Small intestine (tissue), 7 donors: ENCODE data around the gene GPR152. TPM values are rescaled to one million over a fixed set of nuclear protein-coding genes. Genes with fewer than 3 reads are reported as not detected.
"Not testable (repeated sequence)": the region's sequence is repeated elsewhere in the genome, so short reads cannot be mapped to it uniquely, and the experiment has no call there.

Experiments
- DNase-seq, 2 donors: peaks; one replicate each; pipeline versions ENCODE4 v3.0.0 to v3.0.0-alpha.2; 2013
- FAIRE-seq: peaks from 2 replicates; lab custom pipeline; 2012; peaks lifted over from hg19 to GRCh38; lab: Jason Lieb, UNC
- H3K27ac ChIP-seq, 3 donors: one replicate each; pipeline ENCODE4 v1.5.1; 2013; ENCODE audit warnings: low read length in 2 of 3, mild to moderate bottlenecking in 2 of 3, control low read depth in 1 of 3, inconsistent platforms in 1 of 3, low read depth in 1 of 3, moderate library complexity in 1 of 3
- H3K27me3 ChIP-seq, 3 donors: one replicate each; pipeline ENCODE4 v1.6.1; 2013; ENCODE audit warnings: low read length in 3 of 3, inconsistent platforms in 1 of 3; ENCODE audit not compliant: control insufficient read depth in 3 of 3, insufficient read depth in 3 of 3
- H3K36me3 ChIP-seq, 3 donors: one replicate each; pipeline ENCODE4 v1.6.1; 2013; ENCODE audit warnings: low read length in 3 of 3, inconsistent platforms in 1 of 3, low read depth in 1 of 3, mild to moderate bottlenecking in 1 of 3, moderate library complexity in 1 of 3; ENCODE audit not compliant: control insufficient read depth in 3 of 3, insufficient read depth in 2 of 3
- H3K4me1 ChIP-seq, 3 donors: one replicate each; pipeline ENCODE4 v1.6.1; 2013; ENCODE audit warnings: low read length in 2 of 3, inconsistent platforms in 1 of 3, low read depth in 1 of 3, mild to moderate bottlenecking in 1 of 3, moderate library complexity in 1 of 3; ENCODE audit not compliant: control insufficient read depth in 3 of 3, insufficient read depth in 2 of 3
- H3K4me3 ChIP-seq, 3 donors: one replicate each; pipeline ENCODE4 v1.5.1; 2013; ENCODE audit warnings: low read length in 3 of 3, control low read depth in 1 of 3, inconsistent platforms in 1 of 3, low read depth in 1 of 3, mild to moderate bottlenecking in 1 of 3, moderate library complexity in 1 of 3
- H3K9me3 ChIP-seq, 2 donors: one replicate each; pipeline ENCODE4 v1.6.1; 2013; ENCODE audit warnings: low read depth in 1 of 2, low read length in 1 of 2; ENCODE audit not compliant: control insufficient read depth in 2 of 2, insufficient read depth in 1 of 2
- WGBS, 3 donors: extraction: QIAGEN DNeasy Blood & Tissue Kit; methylation state at CpG; one replicate each; pipeline ENCODE4 v1.1.7; 2013; 5-methylcytosine and 5-hydroxymethylcytosine counted together
- polyA plus RNA-seq, 4 donors: library from polyadenylated mRNA; stranded (reverse) in 3 of 4; unstranded in 1 of 4; fragments of 200-250 nt in 3 of 4; fragments of 120-200 nt in 1 of 4; gene quantifications; one replicate each; pipeline versions ENCODE4 v1.2.1 to v1.2.3, GENCODE V29; 2013
- donor health status: healthy with polysubstance abuse.
- donor health status: control.
- donor health status: control.
- donor health status: Bipolar disorder and iron deficiency.
- donor health status: healthy.

The GPR152 gene
- polyA plus RNA-seq, 4 donors: 0.04 TPM; not detected in 3

GRCh38 chr11:67468759-67469507 lies 16.4 kb upstream of the GPR152 start, which contains the start of gene TMEM134:
TSS of gene TMEM134 (minus strand) at chr11:67469251. CDS start at chr11:67469192, 59 bp downstream.
- H3K36me3 ChIP-seq: peaks cover 0 to 25% (median 0%) of the 10 kb centered on the region in 3 donors
- peaks cover 2 to 37% (median 7%) of the 10 kb centered on the region in 3 donors for H3K4me1 ChIP-seq
- no peak for FAIRE-seq
- peak within 1 kb of the TSS; percentile 81 to 84 (median 84) for H3K4me3 ChIP-seq
- WGBS, 3 donors: 0 to 1% (median 0%) methylated on average over 40 to 76 of the region's 76 CpGs
- peak; percentile 91 to 95 for DNase-seq
- no peaks in the 10 kb centered on the region for H3K27me3 ChIP-seq
- H3K9me3 ChIP-seq: no peaks in the 10 kb centered on the region
- H3K27ac ChIP-seq: peak within 1 kb of the TSS; percentile 80 to 96 (median 95)

GRCh38 chr11:67468456-67468758 lies 15.9 kb upstream of the GPR152 start:
- peak overlapping the region; percentile 52 to 95 (median 86) for H3K27ac ChIP-seq
- H3K36me3 ChIP-seq: peaks cover 0 to 29% (median 0%) of the 10 kb centered on the region in 3 donors
- H3K27me3 ChIP-seq: no peaks in the 10 kb centered on the region
- FAIRE-seq (no peak), DNase-seq (no peak)
- peak overlapping the region; percentile 81 to 84 (median 84) for H3K4me3 ChIP-seq
- no peaks in the 10 kb centered on the region for H3K9me3 ChIP-seq
- peaks cover 2 to 40% (median 7%) of the 10 kb centered on the region in 3 donors for H3K4me1 ChIP-seq
- WGBS, 3 donors: 0 to 4% (median 0%) methylated on average over 6 of the region's 6 CpGs

DNA sequence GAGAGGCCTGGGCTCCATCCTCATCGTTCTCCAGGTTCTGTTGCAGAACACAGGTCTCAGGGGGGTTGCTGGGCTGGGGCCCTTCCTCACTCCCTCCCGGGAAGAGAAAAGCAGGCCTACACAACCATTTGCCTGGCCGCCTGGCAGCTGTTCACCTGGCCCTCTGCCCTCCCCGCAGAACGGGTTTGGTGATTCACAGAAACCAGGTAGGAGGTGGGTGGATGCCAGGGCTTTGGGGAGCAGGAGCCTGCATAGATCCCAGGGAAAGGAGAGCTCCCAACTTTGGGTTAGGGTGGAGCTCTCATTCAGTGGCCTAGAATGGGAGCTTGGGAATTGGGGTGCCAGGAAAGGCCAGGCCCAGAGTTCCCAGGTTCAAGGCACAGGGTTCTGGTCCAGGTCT lies 15.5 kb upstream of the GPR152 start:
- no peaks in the 10 kb centered on the region for H3K9me3 ChIP-seq
- FAIRE-seq (no peak), DNase-seq (peak; percentile 57 to 64)
- H3K27ac ChIP-seq: peak overlapping the region in 2 of 3 donors; percentile 86 to 95
- no peaks in the 10 kb centered on the region for H3K27me3 ChIP-seq
- peak overlapping the region; percentile 81 to 84 (median 84) for H3K4me3 ChIP-seq
- 12 to 28% (median 13%) methylated on average over 5 of the region's 5 CpGs for WGBS, 3 donors
- peaks cover 0 to 31% (median 0%) of the 10 kb centered on the region in 3 donors for H3K36me3 ChIP-seq
- peaks cover 2 to 40% (median 7%) of the 10 kb centered on the region in 3 donors for H3K4me1 ChIP-seq

- H3K27me3 ChIP-seq: no peaks in the 10 kb centered on the region
- no peak for FAIRE-seq
- peaks cover 2 to 40% (median 7%) of the 10 kb centered on the region in 3 donors for H3K4me1 ChIP-seq
These were observed 14.6 kb upstream of the GPR152 start for GRCh38 chr11:67466962-67467771.

GRCh38 chr11:67466367-67466766 lies 13.8 kb upstream of the GPR152 start:
- no peak overlapping the region for H3K27ac ChIP-seq
- 75 to 88% (median 83%) methylated on average over 5 of the region's 5 CpGs for whole genome bisulfite sequencing, 3 donors
- H3K9me3 ChIP-seq: no peaks in the 10 kb centered on the region
- FAIRE-seq (no peak), DNase-seq (no peak)
- no peaks in the 10 kb centered on the region for H3K27me3 ChIP-seq
- H3K4me1 ChIP-seq: peaks cover 2 to 40% (median 7%) of the 10 kb centered on the region in 3 donors
- H3K4me3 ChIP-seq: no peak overlapping the region
- peaks cover 0 to 33% (median 0%) of the 10 kb centered on the region in 3 donors for H3K36me3 ChIP-seq

More at GRCh38 chr11:67466962-67467771, 14.6 kb upstream of the GPR152 start:
- Histone ChIP-seq H3K36me3 (peaks cover 0 to 33% (median 0%) of the 10 kb centered on the region in 3 donors), H3K4me3 (no peak overlapping the region), H3K9me3 (no peaks in the 10 kb centered on the region), H3K27ac (peak overlapping the region in 1 of 3 donors; percentile 86)
- WGBS, 3 donors: 44 to 72% (median 52%) methylated on average over 10 to 11 of the region's 11 CpGs
- no peak for DNase-seq

DNA sequence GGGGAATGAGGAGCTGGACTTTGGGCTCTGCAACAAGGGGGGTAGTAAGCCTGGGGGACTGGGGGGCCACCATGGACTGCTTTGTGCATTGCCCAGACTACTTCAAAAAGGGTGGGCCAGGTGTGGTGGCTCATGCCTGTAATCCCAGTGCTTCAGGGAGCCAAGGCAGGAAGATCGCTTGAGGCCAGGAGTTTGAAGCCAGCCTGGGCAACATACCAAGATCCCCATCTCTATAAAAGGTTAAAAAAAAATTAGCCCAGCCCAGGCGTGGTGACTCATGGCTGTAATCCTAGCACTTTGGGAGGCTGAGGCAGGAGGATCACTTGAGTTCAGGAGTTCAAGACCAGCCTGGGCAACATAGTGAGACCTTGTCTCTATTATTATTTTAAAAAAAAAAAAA lies 13.0 kb upstream of the GPR152 start:
- WGBS, 3 donors: 55 to 70% (median 65%) methylated on average over 2 of the region's 2 CpGs
- H3K27ac ChIP-seq: peak overlapping the region; percentile 83 to 95 (median 88)
- H3K9me3 ChIP-seq, H3K27me3 ChIP-seq, FAIRE-seq: not testable (repeated sequence)
- H3K4me1 ChIP-seq: peaks cover 2 to 40% (median 7%) of the 10 kb centered on the region in 3 donors
- peak overlapping the region in 2 of 3 donors; percentile 84 to 95 for H3K4me3 ChIP-seq
- H3K36me3 ChIP-seq: peaks cover 0 to 33% (median 0%) of the 10 kb centered on the region in 3 donors
- DNase-seq: peak in 1 of 2 donors; percentile 28

DNA sequence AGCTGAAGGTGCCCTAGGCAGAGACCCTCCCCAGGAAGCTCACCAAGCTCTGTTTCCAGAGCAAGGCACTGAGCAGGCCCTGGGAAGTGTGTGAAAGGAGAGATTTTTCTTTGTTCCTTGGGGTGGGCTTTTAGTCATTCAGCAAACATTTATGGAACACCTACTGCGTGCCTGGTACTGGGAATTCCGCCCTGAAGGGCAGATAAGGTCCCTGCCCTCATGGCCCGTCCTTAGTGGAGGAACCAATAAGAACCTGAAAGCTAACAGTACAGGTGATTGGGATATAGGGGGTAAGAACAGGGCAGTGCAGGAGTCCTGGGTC lies 12.6 kb upstream of the GPR152 start:
- H3K27ac ChIP-seq: peak overlapping the region; percentile 83 to 95 (median 88)
- peak; percentile 42 to 44 for DNase-seq
- no peaks in the 10 kb centered on the region for H3K9me3 ChIP-seq
- H3K36me3 ChIP-seq: peaks cover 0 to 33% (median 0%) of the 10 kb centered on the region in 3 donors
- no peak for FAIRE-seq
- peaks cover 2 to 40% (median 7%) of the 10 kb centered on the region in 3 donors for H3K4me1 ChIP-seq
- H3K27me3 ChIP-seq: no peaks in the 10 kb centered on the region
- H3K4me3 ChIP-seq: peak overlapping the region; percentile 55 to 95 (median 84)
- WGBS, 3 donors: 23 to 45% (median 37%) methylated on average over 3 of the region's 3 CpGs
